Measurements from ENCODE around the gene ARVCF.

Gene ARVCF

GRCh38 chr22:19973551-19974267, 42.9 kb downstream of the ARVCF start:
- no peak for DNase-seq (ENCODE audit: low spot score)

GRCh38 chr22:19972652-19973550, 43.7 kb downstream of the ARVCF start:
- no peak for DNase-seq (ENCODE audit: low spot score)

- DNase-seq (ENCODE audit: low spot score) = no peak
Observed at GRCh38 chr22:19972251-19972650, 44.4 kb downstream of the ARVCF start.

- no peak for DNase-seq (ENCODE audit: low spot score)
Observed at GRCh38 chr22:19971276-19972124, 45.1 kb downstream of the ARVCF start.

GRCh38 chr22:19970479-19971275, 45.9 kb downstream of the ARVCF start:
- peak; percentile 52 for DNase-seq (ENCODE audit: low spot score)

- DNase-seq (ENCODE audit: low spot score) = no peak
Observed at GRCh38 chr22:19970031-19970478, 46.6 kb downstream of the ARVCF start.

GRCh38 chr22:19969141-19969928, 47.3 kb downstream of the ARVCF start:
- no peak for DNase-seq (ENCODE audit: low spot score)

- DNase-seq (ENCODE audit: low spot score) = no peak
Observed at GRCh38 chr22:19968450-19968891, 48.2 kb downstream of the ARVCF start.

GRCh38 chr22:19967850-19968449, 48.7 kb downstream of the ARVCF start:
- no peak for DNase-seq (ENCODE audit: low spot score)

- DNase-seq (ENCODE audit: low spot score) = no peak
Observed at GRCh38 chr22:19966908-19967750, 49.5 kb downstream of the ARVCF start.

- DNase-seq (ENCODE audit: low spot score) = no peak
Observed at GRCh38 chr22:19965771-19966709, 50.6 kb downstream of the ARVCF start.

- no peak for DNase-seq (ENCODE audit: low spot score)
Observed at GRCh38 chr22:19964701-19965386, 51.8 kb downstream of the ARVCF start.

GRCh38 chr22:19963863-19964642, 52.6 kb downstream of the ARVCF start:
- no peak for DNase-seq (ENCODE audit: low spot score)

- peak; percentile 64 for DNase-seq (ENCODE audit: low spot score)
Observed at GRCh38 chr22:19962909-19963806, 53.5 kb downstream of the ARVCF start.

GRCh38 chr22:19962246-19962908, 54.2 kb downstream of the ARVCF start:
- peak; percentile 66 for DNase-seq (ENCODE audit: low spot score)

Measured in SW480 (cell line).